GM20000 (cell line): ENCODE results near the gene C16orf86.

Source experiments
- DNase-seq: peaks from one replicate; pipeline ENCODE4 v3.0.0; 2012; ENCODE audit warnings: low spot score
- TF ChIP-seq, protein P1 (sequence below): IDR thresholded peaks from 2 replicates; pipeline ENCODE4 v1.5.1; 2012; ENCODE audit warnings: mild to moderate bottlenecking, control low read depth; ENCODE audit errors: extremely low read depth, missing control alignments

C16orf86 gene

DNA sequence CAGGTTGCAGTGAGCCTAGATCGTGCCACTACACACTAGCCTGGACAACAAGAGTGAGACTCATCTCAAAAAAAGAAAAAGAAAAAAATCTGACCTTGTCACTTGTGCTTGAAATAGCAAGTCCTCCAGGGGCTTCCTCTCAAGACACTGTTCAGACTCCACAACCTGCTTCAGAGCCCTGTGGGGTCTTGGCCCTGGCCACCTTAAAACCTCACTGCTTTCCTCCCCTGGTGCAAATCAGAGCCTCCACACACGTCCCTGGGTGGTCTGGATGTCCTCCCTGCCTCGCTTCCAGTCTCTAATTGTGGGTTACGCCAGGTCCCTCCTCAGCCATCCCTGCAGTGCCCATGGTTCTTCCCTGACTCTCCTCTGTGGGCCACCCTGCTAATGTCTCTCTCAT lies 11.3 kb upstream of the C16orf86 start:
- TF ChIP-seq, protein P1, sequence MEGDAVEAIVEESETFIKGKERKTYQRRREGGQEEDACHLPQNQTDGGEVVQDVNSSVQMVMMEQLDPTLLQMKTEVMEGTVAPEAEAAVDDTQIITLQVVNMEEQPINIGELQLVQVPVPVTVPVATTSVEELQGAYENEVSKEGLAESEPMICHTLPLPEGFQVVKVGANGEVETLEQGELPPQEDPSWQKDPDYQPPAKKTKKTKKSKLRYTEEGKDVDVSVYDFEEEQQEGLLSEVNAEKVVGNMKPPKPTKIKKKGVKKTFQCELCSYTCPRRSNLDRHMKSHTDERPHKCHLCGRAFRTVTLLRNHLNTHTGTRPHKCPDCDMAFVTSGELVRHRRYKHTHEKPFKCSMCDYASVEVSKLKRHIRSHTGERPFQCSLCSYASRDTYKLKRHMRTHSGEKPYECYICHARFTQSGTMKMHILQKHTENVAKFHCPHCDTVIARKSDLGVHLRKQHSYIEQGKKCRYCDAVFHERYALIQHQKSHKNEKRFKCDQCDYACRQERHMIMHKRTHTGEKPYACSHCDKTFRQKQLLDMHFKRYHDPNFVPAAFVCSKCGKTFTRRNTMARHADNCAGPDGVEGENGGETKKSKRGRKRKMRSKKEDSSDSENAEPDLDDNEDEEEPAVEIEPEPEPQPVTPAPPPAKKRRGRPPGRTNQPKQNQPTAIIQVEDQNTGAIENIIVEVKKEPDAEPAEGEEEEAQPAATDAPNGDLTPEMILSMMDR, result no peak
- DNase-seq, result no peak

DNA sequence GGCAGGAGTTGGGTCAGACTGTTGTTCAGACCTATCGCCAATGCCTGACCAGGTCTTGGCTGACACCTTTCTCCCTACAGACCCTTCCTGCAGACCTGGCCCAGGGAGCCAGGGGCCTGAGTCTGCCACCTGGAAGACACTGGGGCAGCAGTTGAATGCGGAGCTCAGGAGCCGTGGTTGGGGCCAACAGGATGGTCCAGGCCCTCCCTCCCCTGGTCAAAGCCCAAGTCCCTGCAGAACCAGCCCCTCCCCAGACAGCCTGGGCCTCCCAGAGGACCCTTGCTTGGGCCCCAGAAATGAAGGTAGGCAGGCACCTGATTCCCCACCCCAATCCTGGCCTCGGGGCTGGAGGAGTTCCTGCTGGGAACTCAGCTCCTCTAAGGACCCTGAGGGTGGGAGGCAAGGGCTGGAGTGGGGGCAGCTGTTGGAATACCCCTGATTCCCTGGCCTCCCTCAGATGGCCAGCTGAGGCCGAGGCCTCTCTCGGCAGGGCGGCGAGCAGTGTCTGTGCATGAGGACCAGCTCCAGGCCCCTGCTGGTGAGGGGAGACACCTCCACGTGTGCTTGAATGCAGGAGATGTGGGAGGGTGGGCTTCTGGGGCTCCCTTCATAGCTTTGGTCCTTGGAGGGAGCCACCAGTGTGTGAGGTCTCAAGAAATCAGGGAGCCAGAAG lies 10.1 kb upstream of the C16orf86 start:
- DNase-seq, result no peak
- TF ChIP-seq, protein P1, result no peak

DNA sequence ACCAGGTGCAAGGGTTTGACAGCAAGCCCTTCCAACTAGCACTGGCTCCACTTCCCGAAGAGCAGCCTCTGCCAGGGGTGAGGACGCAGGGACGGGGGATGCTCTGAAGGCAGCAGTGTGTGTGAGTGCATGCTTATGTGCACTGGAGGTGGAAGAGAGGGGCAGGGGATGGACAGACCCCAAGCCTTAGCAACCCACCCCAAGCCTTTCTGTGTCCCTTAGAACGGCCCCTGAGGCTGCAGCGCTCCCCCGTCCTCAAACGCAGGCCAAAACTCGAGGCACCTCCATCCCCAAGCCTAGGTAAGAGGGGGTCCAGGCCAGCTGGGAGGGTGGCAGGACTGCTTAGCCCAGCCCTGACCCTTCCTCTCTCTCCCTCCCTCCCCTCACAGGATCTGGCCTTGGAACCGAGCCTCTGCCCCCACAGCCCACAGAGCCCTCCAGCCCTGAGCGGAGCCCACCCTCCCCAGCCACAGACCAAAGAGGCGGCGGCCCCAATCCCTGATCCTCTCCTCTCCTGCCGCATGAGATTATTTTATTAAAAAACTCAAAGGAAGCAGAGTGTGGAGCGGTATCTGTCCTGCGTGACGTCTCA lies 9.5 kb upstream of the C16orf86 start:
- DNase-seq, result no peak
- TF ChIP-seq, protein P1, result no peak

DNA sequence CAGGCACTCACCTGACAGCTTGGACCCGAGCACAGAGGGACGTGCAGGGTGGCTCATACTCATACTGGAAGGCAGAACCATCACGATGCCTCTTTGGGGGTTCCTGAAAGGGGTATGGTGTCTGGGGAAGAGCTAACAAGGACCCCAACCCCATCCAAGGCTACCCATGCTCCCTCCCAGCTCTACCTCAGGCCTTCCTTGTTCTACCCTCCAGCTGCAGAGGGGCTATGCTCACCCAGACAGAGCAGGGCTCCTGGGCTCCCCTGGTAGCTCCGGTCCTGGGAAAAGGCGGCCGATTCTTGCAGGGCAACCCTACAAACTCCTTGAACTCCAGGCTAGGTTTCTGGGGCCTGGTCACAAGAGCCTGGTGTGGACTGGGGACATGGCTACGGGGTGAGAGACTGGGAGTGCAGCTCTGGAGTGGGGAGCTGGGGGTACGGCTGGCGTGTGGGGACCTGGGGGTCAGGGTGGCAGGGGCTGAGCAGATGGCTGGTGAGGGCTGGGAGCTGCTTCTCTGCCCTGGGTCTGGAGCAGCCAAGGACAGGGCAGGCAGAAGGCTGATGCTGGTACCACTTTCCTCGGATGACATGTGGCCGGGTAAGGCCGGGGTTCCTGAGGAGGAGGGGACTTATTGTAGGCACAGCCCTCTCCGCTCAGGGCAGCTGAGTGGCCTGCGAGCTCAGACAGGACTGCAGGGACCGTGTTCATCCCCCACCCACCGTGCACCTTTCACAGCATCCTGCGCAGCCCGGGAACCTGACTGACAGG lies 8.7 kb upstream of the C16orf86 start:
- no peak for DNase-seq
- TF ChIP-seq, protein P1, result no peak

DNA sequence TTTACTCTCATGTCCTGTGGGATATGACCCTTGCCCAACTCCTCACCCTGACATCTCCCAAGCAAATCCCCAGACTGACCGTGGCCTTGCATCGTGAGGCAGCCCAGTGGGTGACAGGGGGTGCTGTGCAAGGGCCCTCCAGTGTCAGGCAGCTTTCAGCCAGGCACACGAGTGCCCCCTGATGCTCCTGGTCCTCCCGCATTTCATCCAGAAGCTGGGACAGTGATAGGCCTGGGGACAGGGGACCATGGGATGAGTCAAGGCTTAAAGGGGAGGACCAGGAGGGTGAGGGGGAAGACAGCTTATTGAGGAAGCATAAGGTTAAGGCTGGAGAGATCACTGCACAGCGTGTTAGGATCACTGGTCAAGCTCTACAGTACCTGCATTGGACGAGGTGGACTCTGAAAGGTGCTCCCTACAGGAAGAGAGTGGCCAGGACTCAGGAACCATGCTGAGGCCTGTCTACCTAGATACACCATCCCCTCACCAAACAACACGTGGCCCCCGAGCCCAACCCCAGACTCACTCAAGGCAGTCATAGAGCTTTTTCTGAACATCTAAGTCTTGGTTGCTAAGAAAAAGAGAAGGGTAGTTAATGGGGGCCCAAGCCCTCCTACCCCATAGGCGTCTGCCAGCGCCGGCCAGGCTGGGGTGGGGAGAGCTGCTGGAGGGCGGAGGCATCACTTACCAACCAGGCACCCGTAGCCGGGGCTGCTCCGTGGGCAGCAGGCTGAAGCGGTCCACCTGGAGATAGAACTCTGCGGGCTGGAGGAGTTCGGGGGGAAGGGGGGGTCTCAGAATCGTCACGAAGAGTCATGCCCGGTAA lies 7.6 kb upstream of the C16orf86 start:
- TF ChIP-seq, protein P1, result no peak
- DNase-seq, result no peak

DNA sequence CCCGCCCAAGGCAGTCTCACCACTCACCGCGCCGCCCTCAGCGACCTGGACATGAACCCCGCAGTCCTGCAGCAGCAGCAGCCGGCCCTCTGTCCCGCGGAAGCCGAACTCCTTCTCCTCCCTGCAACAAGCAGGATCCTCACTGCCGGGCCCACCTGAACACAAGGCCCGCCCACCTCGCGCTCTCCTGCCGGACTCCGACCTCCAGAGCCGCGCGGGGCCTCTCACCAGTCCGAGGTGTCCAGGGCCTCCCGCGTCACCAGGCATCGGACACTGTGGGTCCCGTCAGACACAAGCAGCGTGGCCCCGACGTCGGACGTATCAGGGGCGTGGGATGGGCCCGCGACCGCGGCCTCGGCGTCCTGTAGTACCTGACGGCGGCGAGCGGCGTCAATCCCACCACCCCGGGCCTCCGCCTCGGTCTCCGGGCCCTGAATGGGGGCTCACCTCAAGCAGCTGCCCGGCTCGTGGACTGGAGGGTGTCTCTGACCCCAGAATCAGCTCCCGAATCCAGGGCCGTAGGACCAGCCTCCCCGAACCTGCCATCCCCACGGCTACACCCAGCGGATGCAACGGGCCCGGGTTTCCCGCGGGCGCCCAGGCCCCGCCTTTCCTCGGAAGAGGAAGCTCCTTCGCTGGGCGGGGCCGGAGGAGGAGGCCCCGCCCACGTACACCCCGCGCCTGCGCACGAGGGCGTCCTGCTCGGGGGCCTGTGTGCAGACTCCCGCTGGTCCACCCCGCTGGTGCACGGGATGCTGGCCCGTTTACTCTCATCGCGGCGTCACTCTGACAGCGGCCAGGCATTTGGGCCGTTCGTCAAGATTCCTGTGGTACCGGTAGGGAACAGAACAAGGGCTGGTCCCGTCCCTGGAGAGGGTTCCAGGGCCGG lies 6.7 kb upstream of the C16orf86 start, which contains the start of gene ACD:
Gene ACD (minus strand): TSS at position 586 of the 889 bp plus-strand sequence. CDS start 40 bp downstream, at position 546.
- DNase-seq, result peak; percentile 100
- TF ChIP-seq, protein P1, result no peak
